ENCODE measurements around the gene PPDPF.

- TF ChIP-seq CTCF (conservative IDR thresholded peaks at IDR 0.05; ENCODE audit: low read depth, low read length), result no peak
- TF ChIP-seq EZH2 (IDR thresholded peaks at IDR 0.05; ENCODE audit: low read length, unreplicated experiment), result no peak
- TF ChIP-seq EZH2phosphoT487 (IDR thresholded peaks at IDR 0.05; ENCODE audit: borderline replicate concordance, low read length), result no peak
Observed at GRCh38 chr20:63557481-63557891, 36.9 kb downstream of the PPDPF start.
